GM19372 (cell line): ENCODE data around the gene TRAF3IP1.
A peak's percentile ranks its signal among the peaks of the same experiment; 100 is the strongest.

Source experiments
- ATAC-seq: cut with Tn5 transposase; IDR thresholded peaks from one replicate; pipeline ENCODE4 v1.9.1; 2021; ENCODE audit warnings: mild to moderate bottlenecking, low read depth, moderate library complexity; ENCODE audit not compliant: unreplicated experiment

The TRAF3IP1 gene

DNA sequence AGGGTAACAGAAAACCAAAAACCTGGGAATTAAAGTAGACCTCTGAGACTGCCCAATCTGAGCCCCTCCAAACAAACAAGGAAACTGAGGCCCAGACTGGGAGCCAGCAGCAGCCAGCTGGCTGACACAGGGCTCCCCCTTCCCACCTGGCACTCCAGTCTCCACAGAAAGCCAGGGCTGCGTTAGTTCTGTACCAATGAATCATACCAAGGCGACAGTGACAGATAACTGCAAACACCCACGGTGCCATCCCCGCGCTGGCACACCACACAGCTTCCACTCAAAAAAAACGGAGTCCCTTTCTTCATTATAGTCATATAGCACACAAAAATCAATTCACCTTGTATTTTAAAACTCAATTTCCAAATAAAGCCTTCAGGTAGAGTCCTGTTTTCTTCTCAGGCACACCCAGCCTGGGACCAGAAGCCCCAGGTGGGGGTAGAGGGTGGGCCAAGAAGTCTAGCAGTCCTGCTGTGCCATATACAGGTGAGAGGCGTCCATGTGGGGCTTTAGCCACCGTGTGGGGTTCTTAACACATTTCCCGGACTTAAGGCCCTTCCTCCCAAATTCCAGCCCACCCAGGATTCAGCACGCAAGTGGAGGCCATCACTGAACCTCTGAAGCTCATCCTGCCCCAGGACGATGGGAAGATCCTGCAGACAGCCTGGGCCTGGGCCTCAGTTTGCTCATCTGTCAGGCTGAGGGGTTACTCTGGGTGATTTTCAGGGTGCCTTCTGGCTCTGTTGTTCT, 33.2 kb upstream of the TRAF3IP1 start:
- ATAC-seq, result no peak

DNA sequence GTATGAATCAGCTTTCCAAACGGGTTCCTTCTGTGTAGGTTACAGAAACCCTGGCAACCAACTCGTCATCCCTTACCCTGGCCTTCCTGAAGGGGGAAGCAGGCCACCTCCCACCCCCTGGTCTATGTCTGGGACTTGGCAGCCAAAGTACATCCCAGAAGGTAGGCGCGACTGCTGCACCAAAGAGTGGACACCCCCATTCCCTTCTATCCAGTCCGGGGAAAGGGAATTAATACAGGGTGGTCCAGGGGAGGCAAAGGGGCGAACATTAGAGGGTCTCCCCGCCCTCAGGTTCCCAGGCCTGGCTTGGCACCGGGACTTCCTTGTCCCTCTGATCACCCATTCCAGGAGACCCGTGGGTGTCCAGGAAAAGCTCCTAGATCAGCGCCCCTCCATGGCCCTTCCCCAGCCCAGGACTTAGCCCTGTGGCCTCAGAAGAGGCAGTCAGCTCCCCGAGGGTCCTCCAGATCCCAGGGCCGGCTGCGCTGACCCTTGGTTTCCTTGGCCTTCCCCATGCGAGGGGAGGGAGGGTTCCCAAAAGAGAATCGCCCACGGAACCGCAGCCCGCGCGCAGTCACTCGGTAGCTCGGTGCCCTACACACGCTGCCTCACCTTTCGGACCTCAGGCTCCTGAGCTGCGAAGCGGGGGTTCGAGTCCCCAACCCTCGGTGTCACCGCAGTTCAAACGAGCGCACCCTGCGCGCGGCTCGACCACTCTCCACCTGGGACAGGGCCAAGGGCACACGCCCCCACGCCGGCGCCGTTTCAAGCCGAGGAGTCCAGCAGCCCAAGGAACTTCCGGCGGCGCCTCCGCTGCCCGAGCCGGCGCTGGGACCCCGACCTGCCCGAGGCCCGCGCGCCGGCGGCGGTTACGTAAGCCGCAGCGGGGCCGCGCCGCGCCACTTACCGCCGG, 32.3 kb upstream of the TRAF3IP1 start, which contains the start of gene PER2:
PER2 (minus strand) TSS at position 874 of the 913 bp plus-strand sequence. CDS start 10,674 bp downstream, outside the sequence.
- ATAC-seq, result peak; percentile 34

DNA sequence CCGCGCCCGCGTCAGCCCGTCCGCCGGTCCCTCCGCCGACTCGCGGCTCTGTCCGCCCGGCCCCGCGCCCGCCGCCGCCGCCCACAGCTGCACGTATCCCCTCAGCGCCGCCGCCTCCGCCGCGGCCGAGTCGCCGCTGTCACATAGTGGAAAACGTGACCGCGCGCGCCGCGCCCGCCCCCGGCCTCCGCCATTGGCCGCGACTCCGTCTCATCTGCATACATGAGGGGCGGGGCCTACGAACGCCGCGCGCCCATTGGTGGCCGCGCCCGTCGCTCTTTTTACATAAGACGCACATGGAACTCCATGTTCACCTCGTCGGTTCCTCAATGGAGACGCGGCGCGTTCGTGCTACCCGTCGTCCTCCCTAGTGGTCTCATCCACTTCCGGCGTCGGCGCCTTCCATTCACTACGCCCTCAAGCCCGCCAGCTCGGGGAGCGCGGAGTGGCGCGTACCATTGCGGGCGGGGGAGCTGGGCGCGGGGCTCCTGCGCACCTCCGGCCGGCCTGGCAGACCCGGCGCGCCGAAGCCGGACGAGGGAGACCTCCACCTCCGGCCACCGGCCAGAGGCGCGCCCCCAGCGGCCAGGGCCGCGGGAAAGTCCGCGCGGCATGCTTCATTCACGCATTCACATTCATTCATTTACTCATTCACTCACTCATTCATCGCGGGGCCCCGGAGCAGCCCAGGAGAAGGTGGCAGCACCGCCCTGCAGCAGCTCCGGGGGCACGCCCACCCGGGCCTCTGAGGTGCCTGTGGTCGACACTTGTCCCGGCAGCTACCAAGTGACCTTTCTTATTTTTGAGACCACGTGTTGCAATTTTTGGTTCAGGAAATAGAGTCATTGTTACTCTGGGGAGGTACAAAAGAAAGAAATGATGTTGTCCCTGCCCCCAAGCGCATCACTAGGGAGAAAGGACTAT, 31.4 kb upstream of the TRAF3IP1 start:
- peak; percentile 89 for ATAC-seq

DNA sequence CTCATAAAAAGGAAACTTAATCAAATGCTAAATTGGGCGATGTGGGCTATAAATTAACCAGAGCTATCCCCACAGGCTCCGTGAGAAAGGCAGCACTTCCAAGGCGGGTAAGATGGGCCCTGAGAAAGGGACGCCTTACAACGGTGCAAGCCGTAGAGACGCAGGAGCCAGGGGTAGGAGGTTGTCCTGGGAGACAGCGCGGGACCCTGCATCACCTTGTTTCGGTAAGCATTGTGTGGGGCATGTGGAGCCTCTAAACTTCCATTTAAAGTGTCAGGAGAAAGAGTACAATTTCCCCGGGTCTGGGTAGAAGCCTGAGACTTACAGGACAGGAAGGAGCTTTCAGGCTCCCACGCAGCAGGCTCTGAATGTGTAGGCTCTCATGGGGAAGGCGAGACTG, 30.7 kb upstream of the TRAF3IP1 start:
- no peak for ATAC-seq

DNA sequence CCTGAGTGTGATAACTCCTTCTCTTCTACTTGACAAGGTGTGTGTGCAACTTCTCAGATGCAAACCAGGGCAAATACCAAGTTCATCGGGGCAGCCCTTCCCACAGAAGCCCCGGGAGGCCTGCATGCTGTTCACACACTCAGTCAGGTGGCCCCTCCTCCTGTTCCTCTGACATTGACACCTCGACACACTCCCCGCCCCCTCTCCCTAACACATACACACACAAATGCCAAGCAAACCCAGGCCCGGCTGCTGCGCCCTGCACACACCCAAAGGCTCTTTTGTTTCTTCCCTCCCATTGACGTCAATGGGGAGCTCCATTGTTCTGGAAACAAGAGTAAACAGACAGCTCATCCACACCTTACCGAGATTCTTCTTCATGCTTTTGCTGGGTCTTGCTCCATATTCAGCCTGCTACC, 30.2 kb upstream of the TRAF3IP1 start:
- ATAC-seq, result no peak

DNA sequence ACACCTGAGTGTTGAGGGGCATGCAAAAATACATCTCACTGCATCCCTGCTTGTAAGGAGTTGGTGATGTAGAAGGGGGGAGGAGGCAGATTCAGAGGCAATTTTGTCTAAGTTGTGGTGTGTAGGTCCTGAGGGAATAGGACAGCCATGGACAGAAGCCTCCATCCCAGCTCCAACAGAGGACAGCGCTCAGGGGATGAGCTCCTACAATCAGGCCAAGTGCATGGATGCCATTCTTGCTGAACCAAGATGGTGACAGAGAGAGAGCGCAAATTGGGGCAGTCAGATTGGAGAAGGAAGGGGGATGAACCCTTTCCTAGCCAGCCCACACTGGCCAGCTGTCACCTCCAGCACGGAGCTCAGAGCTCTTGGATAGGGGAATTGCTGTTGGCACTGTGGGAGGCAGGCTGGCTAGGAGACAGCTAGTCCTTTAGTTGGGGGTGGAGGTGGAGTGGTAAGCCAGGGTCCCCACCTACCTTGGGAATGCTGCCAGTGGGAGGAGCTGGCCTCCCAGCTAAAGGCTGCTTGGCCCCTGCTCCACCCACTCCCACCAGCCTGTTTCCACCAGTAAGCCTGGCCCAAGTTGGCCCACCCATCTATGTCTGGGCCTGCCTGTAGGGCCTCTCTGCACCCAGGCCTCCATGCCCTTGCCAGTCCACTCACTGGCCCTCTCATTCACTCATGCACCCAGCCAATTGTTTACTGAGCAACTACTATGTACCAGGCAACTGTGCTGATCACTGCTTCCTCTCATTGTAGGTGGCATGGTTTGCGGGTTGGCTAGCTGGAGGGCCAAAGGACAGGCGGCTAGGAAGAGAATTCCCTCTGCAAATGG, 29.4 kb upstream of the TRAF3IP1 start:
- no peak for ATAC-seq

DNA sequence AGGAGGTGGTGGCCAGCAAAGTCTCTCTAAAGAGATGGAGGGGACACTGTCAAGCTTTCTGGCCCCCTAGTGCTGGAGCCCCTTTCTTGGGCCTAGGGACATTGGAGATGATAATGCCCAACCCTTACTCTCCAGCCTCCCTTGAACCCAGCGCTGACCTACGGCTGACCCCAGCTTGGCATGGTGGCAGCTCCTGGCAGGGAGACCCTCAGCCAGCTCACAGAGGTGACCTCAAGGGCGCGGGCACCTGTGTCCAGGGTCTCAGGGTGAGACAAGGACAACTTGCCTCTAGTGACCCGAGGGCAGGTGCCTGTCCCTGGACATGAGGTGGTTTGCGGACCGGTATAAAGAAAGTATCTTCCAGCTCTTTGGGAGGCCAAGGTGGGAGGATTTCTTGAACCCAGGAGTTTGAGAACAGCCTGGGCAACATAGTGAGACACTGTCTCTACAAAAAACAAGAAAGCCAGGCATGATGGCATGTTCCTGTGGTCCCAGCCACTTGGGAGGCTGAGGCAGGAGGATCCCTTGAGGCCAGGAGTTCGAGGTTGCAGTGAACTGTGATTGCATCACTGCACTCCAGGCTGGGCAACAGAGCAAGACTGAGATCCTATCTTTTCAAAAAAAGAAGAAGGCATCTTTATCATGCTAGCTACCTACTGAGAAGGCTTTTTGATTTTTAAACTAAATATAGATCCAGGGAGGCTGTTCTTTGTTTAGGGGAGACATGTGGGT, 28.6 kb upstream of the TRAF3IP1 start:
- no peak for ATAC-seq

DNA sequence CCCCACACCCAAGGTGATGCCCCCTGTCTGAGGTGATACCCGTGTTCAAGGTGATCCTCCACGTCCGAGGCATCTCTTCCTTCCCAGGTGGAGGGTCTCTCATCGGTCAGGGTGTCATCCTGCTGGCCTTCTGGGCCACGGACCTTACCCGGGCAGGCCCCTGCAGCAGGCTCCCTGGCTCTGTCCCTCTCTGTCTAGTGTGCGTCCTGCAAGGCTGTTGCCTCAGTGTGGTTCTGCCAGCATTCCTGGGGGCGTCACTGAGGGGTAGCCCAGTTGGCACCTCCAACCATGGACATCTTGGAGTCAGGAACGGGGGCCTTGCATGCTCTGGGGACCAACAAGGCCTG, 26.3 kb upstream of the TRAF3IP1 start:
- no peak for ATAC-seq

DNA sequence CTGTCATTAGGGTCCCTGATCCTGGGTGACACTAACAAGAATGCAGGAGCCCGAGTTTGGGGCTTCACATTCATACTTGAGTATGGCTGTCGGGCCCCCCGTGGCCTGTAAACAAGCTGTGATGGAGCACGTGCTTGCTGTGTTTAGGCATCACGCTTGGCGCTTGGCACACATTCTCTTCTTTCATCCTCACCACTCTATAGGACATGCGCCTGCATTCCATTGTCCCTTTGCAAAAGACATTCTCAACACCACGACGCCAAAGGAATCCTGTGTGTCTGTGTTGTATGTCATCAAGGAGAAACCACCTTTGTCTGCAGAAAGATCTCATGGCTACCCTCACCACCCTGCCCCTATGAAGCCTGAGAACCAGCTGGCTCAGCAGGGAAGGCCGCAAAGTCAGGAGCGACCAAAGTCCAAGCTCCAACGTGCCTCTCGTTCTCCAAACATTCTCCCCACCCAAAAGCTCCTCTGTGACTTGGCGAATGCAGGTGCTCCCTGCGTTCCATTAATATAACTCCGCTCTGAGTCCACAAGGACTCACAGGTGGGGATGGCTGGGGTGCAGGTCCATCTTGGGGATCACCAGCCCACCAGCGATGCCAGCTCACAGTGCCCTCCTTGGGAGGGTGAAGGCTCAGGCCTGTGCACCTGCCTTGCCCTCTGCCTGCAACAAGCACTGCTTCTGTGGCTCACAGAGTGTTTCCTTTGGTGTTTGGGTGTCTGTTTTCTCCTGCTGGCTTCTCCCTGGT, 25.8 kb upstream of the TRAF3IP1 start:
- ATAC-seq, result no peak

DNA sequence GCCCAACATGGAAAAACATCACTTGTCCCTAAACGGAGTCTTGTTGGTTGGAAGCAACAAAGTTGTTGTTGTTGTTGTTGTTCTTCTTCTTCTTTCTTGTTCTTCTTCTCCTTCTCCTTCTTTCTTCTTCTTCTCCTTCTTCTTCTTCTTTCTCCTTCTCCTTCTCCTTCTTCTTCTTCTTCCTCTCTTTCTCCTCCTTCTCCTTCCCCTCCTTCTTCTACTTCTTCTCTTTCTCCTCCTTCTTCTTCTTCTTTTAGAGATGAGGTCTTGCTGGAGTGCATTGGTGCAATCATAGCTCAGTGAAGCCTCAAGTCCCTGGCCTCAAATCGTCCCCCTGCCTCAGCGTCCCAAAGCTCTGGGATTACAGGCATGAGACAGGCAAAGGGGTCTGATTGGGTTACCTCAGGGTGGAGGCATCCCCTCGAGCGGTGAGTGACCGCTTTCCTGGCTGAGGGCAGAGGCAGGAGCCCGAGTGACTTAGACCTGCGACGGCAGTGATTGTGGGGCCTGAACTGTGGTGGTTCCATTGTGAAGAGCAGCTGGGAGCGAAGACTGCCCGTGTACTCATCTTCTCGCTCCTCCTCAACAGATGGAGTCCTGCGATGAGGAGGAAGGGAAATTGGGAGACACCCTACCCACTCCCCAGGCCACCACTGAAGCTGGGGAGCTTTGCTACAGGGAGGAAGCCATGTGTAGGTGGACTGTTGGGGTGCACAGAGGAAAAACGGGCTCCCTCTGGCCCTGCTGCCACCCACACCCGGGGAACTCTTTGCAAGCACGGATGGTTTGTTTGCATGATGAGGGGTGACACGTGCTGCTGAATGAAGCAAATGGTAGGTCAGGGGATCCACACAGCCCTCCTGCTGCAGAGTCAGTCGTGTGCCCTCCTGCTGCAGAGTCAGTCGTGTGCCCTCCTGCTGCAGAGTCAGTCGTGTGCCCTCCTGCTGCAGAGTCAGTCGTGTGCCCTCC, 24.9 kb upstream of the TRAF3IP1 start:
- no peak for ATAC-seq

DNA sequence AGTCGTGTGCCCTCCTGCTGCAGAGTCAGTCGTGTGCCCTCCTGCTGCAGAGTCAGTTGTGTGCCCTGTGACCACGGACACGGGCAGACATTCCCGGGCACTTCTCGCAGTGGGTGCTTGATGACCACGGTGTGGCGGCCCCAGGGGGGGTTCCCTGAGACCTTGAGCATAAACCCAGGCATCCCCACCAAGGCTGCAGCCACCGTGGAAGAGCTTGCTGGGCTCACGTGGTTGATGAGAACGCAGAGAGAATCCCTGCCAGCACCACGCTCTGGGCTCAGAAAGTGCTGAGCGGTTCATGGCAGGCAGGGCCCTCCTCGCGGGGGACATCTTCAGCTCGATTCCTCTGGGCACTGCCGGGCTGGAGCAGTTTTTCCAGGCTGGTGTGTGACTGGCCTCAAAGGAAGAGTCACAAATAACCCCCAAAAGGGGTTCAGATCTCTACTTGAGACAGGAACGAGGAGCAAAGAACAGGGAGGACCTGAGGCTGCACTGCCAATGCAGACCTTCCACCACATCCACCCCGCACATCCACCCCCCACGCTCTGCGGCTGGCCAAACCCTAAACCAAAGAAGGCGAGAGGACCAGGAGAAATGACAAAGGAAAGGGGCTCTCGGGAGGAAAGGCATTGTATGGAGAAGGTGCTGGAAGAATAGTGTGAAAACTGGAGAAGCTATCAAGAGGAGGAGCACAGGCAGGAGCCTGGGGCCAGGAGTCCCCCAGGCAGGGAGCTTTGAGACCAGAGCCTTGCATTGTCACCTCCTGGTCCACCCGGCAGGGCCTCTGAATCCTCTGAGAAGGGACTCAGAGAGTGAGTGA, 23.5 kb upstream of the TRAF3IP1 start:
- ATAC-seq, result no peak

DNA sequence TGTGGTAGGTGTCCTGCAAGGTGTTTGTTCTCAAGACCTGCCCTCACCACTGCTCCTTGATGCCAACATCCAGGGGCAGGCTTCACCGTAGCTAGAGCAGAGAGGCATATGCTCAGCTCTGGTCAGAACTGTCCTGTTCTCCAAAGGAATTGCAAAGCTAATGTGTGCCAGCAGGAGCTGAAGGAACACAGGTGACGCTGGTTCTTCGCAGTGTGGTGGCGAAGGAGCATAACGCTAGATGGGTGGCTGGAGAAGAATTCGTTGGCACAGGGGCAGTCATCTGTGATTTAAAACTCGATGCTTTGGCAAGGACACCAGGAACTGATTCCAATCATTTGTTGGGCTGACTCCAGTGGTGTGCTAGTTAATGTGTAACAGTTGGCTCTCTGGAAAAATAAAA, 20.5 kb upstream of the TRAF3IP1 start:
- no peak for ATAC-seq

DNA sequence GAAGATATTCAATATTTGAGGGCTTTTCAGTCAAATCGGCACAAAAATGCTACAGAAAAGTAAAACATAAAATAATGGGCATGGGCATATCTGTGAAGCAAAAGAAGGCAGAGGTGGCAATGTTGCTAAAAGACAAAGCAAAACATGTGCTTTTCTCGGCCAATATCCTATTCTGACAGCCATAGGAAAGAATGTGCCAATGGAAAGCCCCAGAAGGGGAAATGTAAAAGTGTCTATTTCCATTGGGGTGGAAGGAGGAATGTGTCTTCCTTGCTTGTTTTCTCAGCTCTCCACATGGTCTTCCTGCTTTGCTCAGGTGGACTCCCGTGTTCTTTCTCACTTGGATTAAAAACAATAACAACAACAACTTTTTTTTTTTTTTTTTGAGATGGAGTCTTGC, 18.2 kb upstream of the TRAF3IP1 start:
- ATAC-seq, result no peak

DNA sequence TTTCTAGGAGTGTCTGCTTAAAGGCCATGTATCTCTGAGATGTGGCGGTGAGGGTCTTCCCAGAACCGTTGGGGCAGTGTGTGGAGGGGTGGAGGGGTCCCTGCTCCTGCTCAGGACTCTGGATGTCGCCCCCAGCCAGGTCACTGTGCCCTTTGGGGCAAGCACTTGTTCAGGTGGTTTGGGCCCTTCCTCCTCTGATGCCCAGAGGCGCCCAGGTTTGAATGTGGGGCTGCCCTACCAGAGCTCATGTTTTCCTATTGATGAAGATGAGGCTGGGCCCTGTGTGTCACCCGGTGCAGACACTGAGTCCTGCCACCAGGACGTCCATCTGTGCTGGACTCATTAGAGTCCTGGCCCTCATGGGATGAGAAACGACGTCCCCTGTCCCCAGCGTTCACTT, 17.6 kb upstream of the TRAF3IP1 start:
- no peak for ATAC-seq

DNA sequence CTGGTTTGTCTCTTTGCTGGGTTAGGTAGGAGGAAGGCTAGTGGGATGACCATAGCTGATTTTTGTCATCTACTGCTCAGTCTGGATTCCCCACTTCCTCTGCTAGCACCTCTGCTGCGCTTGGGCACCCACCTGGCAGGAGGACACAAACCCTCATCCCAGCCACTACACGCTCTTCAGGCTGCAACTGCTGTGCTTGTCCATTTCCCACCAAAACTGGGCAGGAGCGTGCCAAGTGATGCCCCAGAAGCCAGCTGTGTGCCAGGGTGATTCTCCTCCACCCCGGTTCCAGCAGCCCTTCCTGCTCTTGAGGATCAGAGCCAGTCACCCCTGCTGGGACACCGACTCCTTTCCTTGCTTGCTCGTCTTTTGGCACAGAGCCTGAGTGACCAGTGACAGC, 16.2 kb upstream of the TRAF3IP1 start:
- ATAC-seq, result no peak

DNA sequence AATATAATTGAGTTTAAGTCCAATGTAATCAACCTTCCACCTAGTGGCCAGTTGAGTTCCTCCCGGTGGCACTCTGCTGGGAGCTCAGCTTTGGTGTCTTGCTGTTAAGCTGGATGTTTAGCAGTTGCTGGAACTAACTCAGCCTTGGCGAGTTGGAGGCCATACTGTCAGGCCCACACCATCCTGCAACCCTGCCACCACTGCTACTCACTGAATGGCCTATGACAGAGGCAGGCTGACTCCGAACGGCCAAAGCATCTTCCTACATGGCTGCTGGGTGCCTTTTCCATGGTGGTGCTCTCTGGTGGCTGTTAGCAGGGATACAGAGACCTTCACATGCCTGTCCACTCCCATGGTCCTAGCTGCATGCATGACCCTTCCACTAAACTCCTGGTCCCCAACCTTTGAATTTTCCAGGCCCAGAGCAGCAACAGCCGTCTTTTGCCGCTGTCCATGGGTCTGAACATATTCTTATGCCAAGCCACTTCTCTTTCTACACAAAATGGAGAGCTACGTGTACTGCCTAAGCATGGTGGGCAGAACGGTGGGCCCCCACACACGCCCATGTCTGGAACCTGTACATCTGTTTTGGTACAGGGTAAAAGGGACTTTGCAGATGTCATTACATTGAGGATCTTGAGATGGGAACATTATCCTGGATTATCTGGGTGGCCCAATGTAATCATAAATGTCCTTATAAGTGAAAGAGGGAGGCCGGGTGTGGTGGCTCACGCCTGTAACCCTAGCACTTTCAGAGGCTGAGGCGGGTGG, 15.0 kb upstream of the TRAF3IP1 start:
- no peak for ATAC-seq
